T-cell (primary cell): Measurements from ENCODE around the gene AASS. TPM values are rescaled to one million over a fixed set of nuclear protein-coding genes. Genes with fewer than 3 reads are reported as not detected.

Experiments
- ATAC-seq, 4 experiments: fragments of 200-7000 bp in 3 of 4; fragments of 150-1000 bp in 1 of 4; cut with Tn5 transposase; replicated peaks in 1 of 4; 1 replicate in 3 of 4; 2 replicates in 1 of 4; pipeline ENCODE4 v1.10.0; 2021; ENCODE audit warnings: moderate library complexity in 3 of 4, mild to moderate bottlenecking in 2 of 4, moderate number of reproducible peaks in 1 of 4
- CTCF ChIA-PET, 2 donors: fragments of 300-600 bp; sonication (Branson Sonifier 250); formaldehyde crosslinking; loops; one replicate each; lab custom pipeline; 2022; ENCODE audit warnings: antibody characterized with exemption in 2 of 2; lab: Charles Lee
- POLR2A ChIA-PET, 2 donors: fragments of 300-600 bp; sonication (Branson Sonifier 250); formaldehyde crosslinking; loops; one replicate each; lab custom pipeline; 2022; ENCODE audit warnings: antibody characterized with exemption in 2 of 2; lab: Charles Lee
- DNase-seq, 35 experiments: peaks; one replicate each; pipeline versions ENCODE4 v3.0.0 to v3.0.0-alpha.2; 2013 to 2023
- H3K27ac ChIP-seq: one replicate; pipeline ENCODE4 v1.5.1; 2013; ENCODE audit warnings: low read length
- H3K27me3 ChIP-seq, 2 experiments: replicated peaks in 1 of 2; 1 replicate in 1 of 2; 2 replicates in 1 of 2; pipeline versions ENCODE4 v1.6.1 to v1.7.0; 2013; ENCODE audit warnings: low read length in 1 of 2, mixed read lengths in 1 of 2; ENCODE audit not compliant: control insufficient read depth in 2 of 2, insufficient read depth in 2 of 2; ENCODE audit errors: extremely low read depth in 1 of 2
- H3K36me3 ChIP-seq, 2 donors: 1 replicate in 1 of 2; 2 replicates in 1 of 2; pipeline versions ENCODE4 v1.6.1 to v1.7.0; 2013; ENCODE audit warnings: low read length in 1 of 2; ENCODE audit not compliant: control insufficient read depth in 2 of 2, insufficient read depth in 1 of 2; ENCODE audit errors: extremely low read depth in 1 of 2
- H3K4me1 ChIP-seq, 2 experiments: 1 replicate in 1 of 2; 2 replicates in 1 of 2; pipeline versions ENCODE4 v1.6.1 to v1.7.0; 2013; ENCODE audit warnings: low read length in 2 of 2, mixed read lengths in 1 of 2; ENCODE audit not compliant: insufficient read depth in 2 of 2, control insufficient read depth in 1 of 2; ENCODE audit errors: extremely low read depth in 1 of 2
- H3K4me3 ChIP-seq, 2 donors: 1 replicate in 1 of 2; 2 replicates in 1 of 2; pipeline versions ENCODE4 v1.5.1 to v1.7.0; 2013; ENCODE audit warnings: mild to moderate bottlenecking in 2 of 2, low read length in 1 of 2, moderate library complexity in 1 of 2; ENCODE audit not compliant: control insufficient read depth in 1 of 2; ENCODE audit errors: extremely low read depth in 1 of 2
- H3K9me3 ChIP-seq: 2 replicates; pipeline ENCODE4 v1.7.0; 2013
- H3K27ac Mint-ChIP-seq, 2 donors: one replicate each; pipeline ENCODE4 v1.8.0; 2020 to 2021; ENCODE audit warnings: mild to moderate bottlenecking in 2 of 2, mixed read lengths in 2 of 2
- H3K27me3 Mint-ChIP-seq, 2 donors: one replicate each; pipeline ENCODE4 v1.8.0; 2021 to 2022; ENCODE audit warnings: mixed read lengths in 2 of 2
- H3K36me3 Mint-ChIP-seq: one replicate; pipeline ENCODE4 v1.8.0; 2021; ENCODE audit warnings: mixed read lengths
- H3K4me1 Mint-ChIP-seq, 3 donors: one replicate each; pipeline ENCODE4 v1.8.0; 2020 to 2022; ENCODE audit warnings: mixed read lengths in 3 of 3, mild to moderate bottlenecking in 1 of 3
- H3K4me3 Mint-ChIP-seq, 3 donors: one replicate each; pipeline ENCODE4 v1.8.0; 2020 to 2022; ENCODE audit warnings: mild to moderate bottlenecking in 3 of 3, mixed read lengths in 3 of 3, moderate library complexity in 3 of 3
- H3K9me3 Mint-ChIP-seq, 3 donors: one replicate each; pipeline ENCODE4 v1.8.0; 2020 to 2022; ENCODE audit warnings: mixed read lengths in 3 of 3
- WGBS: methylation state at CpG from one replicate; pipeline ENCODE4 v1.1.5; 2013; ENCODE audit warnings: missing lambda C conversion rate; ENCODE audit not compliant: insufficient coverage; 5-methylcytosine and 5-hydroxymethylcytosine counted together
- total RNA-seq, 35 experiments: library from RNA in 6 of 35; stranded (reverse) in 6 of 35; fragments of 120-200 nt in 1 of 35; gene quantifications; one replicate each; pipeline versions ENCODE4 v1.2.1 to v1.2.4 and lab custom pipeline; 2013 to 2026

AASS gene
- total RNA-seq, 5 donors from 2014 or later (not counting 1 experiment from before 2014, with no cell fraction given), result 2.5 to 5.4 (median 3.3) TPM

GRCh38 chr7:122143376-122143750 lies 686 bp downstream of the AASS start:
- Histone ChIP-seq H3K36me3 (no peaks in the 10 kb centered on the region), H3K9me3 (no peaks in the 10 kb centered on the region), H3K27me3 (peaks cover 0 to 5% of the 10 kb centered on the region in 2 experiments), H3K27ac (no peak overlapping the region), H3K4me1 (peaks cover 0 to 17% of the 10 kb centered on the region in 2 experiments), H3K4me3 (peak overlapping the region; percentile 67 to 76)
- DNase-seq, result peak in 8 of 35 experiments; percentile 0 to 25 (median 4)
- POLR2A ChIA-PET, result no interaction called here
- Mint-ChIP-seq H3K9me3 (no peaks in the 10 kb centered on the region), H3K27ac (peak overlapping the region in 1 of 2 donors; percentile 45), H3K27me3 (peaks cover 16 to 32% of the 10 kb centered on the region in 2 donors), H3K4me3 (peak overlapping the region; percentile 93 to 98 (median 95)), H3K36me3 (no peaks in the 10 kb centered on the region), H3K4me1 (peaks cover 12 to 24% (median 21%) of the 10 kb centered on the region in 3 donors)
- peak; percentile 23 to 35 (median 26) for ATAC-seq
- 0% methylated on average over 10 of the region's 18 CpGs for WGBS
- CTCF ChIA-PET, result interaction anchor here (0.7 to 1.6 kb wide), 2 partner anchors 50 to 1351 kb away, joined by 4 to 7 read pairs; no protein-coding TSS in a partner anchor

- DNase-seq, result no peak
- Mint-ChIP-seq H3K27ac (no peak overlapping the region), H3K4me1 (peaks cover 32 to 38% (median 36%) of the 10 kb centered on the region in 3 donors), H3K4me3 (no peak overlapping the region), H3K27me3 (peaks cover 13 to 31% of the 10 kb centered on the region in 2 donors), H3K9me3 (no peaks in the 10 kb centered on the region), H3K36me3 (no peaks in the 10 kb centered on the region)
- no peak overlapping the region for H3K27ac ChIP-seq
- H3K9me3 ChIP-seq, result no peaks in the 10 kb centered on the region
- WGBS, result no CpG with 5 or more reads among the region's 1 CpG
- peaks cover 0 to 17% of the 10 kb centered on the region in 2 experiments for H3K4me1 ChIP-seq
- ATAC-seq, result no peak
- ChIA-PET CTCF (no interaction called here), POLR2A (no interaction called here)
- H3K27me3 ChIP-seq, result peaks cover 0 to 5% of the 10 kb centered on the region in 2 experiments
- no peak overlapping the region for H3K4me3 ChIP-seq
- H3K36me3 ChIP-seq, result no peaks in the 10 kb centered on the region
These were observed 3.1 kb downstream of the AASS start for GRCh38 chr7:122140918-122141317.

- CTCF ChIA-PET, result interaction anchor here in 1 of 2 donors (1.2 kb wide), 1 partner anchor 45 kb away, joined by 3 read pairs; no protein-coding TSS in a partner anchor
- no peaks in the 10 kb centered on the region for H3K4me1 ChIP-seq
- POLR2A ChIA-PET, result no interaction called here
These were observed 6.6 kb downstream of the AASS start for GRCh38 chr7:122137251-122138077.

GRCh38 chr7:122136639-122137245 lies 7.3 kb downstream of the AASS start:
- H3K36me3 ChIP-seq, result no peaks in the 10 kb centered on the region
- H3K36me3 Mint-ChIP-seq, result no peaks in the 10 kb centered on the region
- CTCF ChIA-PET, result interaction anchor here in 1 of 2 donors (1.2 kb wide), 1 partner anchor 44 kb away, joined by 3 read pairs; no protein-coding TSS in a partner anchor
- DNase-seq (no peak), ATAC-seq (no peak)
- H3K27me3 ChIP-seq, result no peaks in the 10 kb centered on the region
- peak overlapping the region in 1 of 2 donors; percentile 53 for H3K27ac Mint-ChIP-seq
- H3K4me3 Mint-ChIP-seq, result peak overlapping the region; percentile 13 to 58 (median 47)
- POLR2A ChIA-PET, result no interaction called here
- WGBS, result no CpG with 5 or more reads among the region's 1 CpG
- no peaks in the 10 kb centered on the region for H3K9me3 ChIP-seq
- H3K9me3 Mint-ChIP-seq, result peaks cover 0 to 4% (median 2%) of the 10 kb centered on the region in 3 donors
- peaks cover 6 to 11% of the 10 kb centered on the region in 2 donors for H3K27me3 Mint-ChIP-seq
- H3K27ac ChIP-seq, result no peak overlapping the region
- no peak overlapping the region for H3K4me3 ChIP-seq
- H3K4me1 ChIP-seq, result no peaks in the 10 kb centered on the region
- H3K4me1 Mint-ChIP-seq, result peaks cover 16 to 21% (median 18%) of the 10 kb centered on the region in 3 donors

More at GRCh38 chr7:122137251-122138077, 6.6 kb downstream of the AASS start:
- peak overlapping the region; percentile 13 to 58 (median 47) for H3K4me3 Mint-ChIP-seq
- Histone ChIP-seq H3K27me3 (no peaks in the 10 kb centered on the region), H3K4me3 (no peak overlapping the region), H3K9me3 (no peaks in the 10 kb centered on the region), H3K27ac (no peak overlapping the region), H3K36me3 (no peaks in the 10 kb centered on the region)
- DNase-seq (no peak), ATAC-seq (no peak)
- 38% methylated on average over 3 of the region's 5 CpGs for WGBS
- no peak overlapping the region for H3K27ac Mint-ChIP-seq
- H3K36me3 Mint-ChIP-seq, result no peaks in the 10 kb centered on the region
- H3K27me3 Mint-ChIP-seq, result peaks cover 8 to 14% of the 10 kb centered on the region in 2 donors
- H3K9me3 Mint-ChIP-seq, result peaks cover 0 to 4% (median 2%) of the 10 kb centered on the region in 3 donors
- peaks cover 16 to 21% (median 21%) of the 10 kb centered on the region in 3 donors for H3K4me1 Mint-ChIP-seq

- H3K9me3 Mint-ChIP-seq, result peaks cover 0 to 4% (median 2%) of the 10 kb centered on the region in 3 donors
- Histone ChIP-seq H3K9me3 (no peaks in the 10 kb centered on the region), H3K4me1 (no peaks in the 10 kb centered on the region), H3K36me3 (no peaks in the 10 kb centered on the region), H3K27me3 (no peaks in the 10 kb centered on the region), H3K27ac (no peak overlapping the region), H3K4me3 (no peak overlapping the region)
- POLR2A ChIA-PET, result interaction anchor here in 1 of 2 donors (0.7 kb wide), 1 partner anchor 14 kb away, joined by 3 read pairs; no protein-coding TSS in a partner anchor
- H3K4me3 Mint-ChIP-seq, result no peak overlapping the region
- ATAC-seq (no peak), DNase-seq (no peak)
- peaks cover 16 to 21% (median 18%) of the 10 kb centered on the region in 3 donors for H3K4me1 Mint-ChIP-seq
- peaks cover 3 to 5% of the 10 kb centered on the region in 2 donors for H3K27me3 Mint-ChIP-seq
- no peaks in the 10 kb centered on the region for H3K36me3 Mint-ChIP-seq
- WGBS, result no CpG with 5 or more reads among the region's 3 CpGs
- CTCF ChIA-PET, result interaction anchor here in 1 of 2 donors (1.2 kb wide), 1 partner anchor 43 kb away, joined by 3 read pairs; no protein-coding TSS in a partner anchor
- no peak overlapping the region for H3K27ac Mint-ChIP-seq
These were observed 8.0 kb downstream of the AASS start for GRCh38 chr7:122136078-122136477.

- POLR2A ChIA-PET, result no interaction called here
- no peaks in the 10 kb centered on the region for H3K27me3 ChIP-seq
- H3K36me3 ChIP-seq, result no peaks in the 10 kb centered on the region
- DNase-seq (no peak), ATAC-seq (no peak)
- Mint-ChIP-seq H3K4me1 (peaks cover 16 to 21% (median 18%) of the 10 kb centered on the region in 3 donors), H3K27me3 (peaks cover 3 to 5% of the 10 kb centered on the region in 2 donors), H3K36me3 (no peaks in the 10 kb centered on the region), H3K9me3 (peaks cover 0 to 4% (median 2%) of the 10 kb centered on the region in 3 donors), H3K4me3 (no peak overlapping the region), H3K27ac (no peak overlapping the region)
- H3K4me3 ChIP-seq, result no peak overlapping the region
- WGBS, result no CpG with 5 or more reads among the region's 4 CpGs
- CTCF ChIA-PET, result no interaction called here
- no peaks in the 10 kb centered on the region for H3K4me1 ChIP-seq
- no peaks in the 10 kb centered on the region for H3K9me3 ChIP-seq
- no peak overlapping the region for H3K27ac ChIP-seq
These were observed 8.8 kb downstream of the AASS start for GRCh38 chr7:122135275-122135674.
